Erythroblast (primary cell): ENCODE results near the gene PMVK.
"Not testable (repeated sequence)": the region's sequence is repeated elsewhere in the genome, so short reads cannot be mapped to it uniquely, and the experiment has no call there.

Experiments
- DNase-seq, 2 experiments: peaks; one replicate each; lab custom pipeline; 2025; lab: John Stamatoyannopoulos, UW
- GATA1 ChIP-seq: IDR thresholded peaks from 2 replicates; pipeline ENCODE4 v1.6.1; 2011; ENCODE audit warnings: low read depth, mild to moderate bottlenecking, control low read depth, low read length, moderate library complexity
- POLR2A ChIP-seq: IDR thresholded peaks from 2 replicates; pipeline ENCODE4 v1.6.1; 2011; ENCODE audit warnings: mild to moderate bottlenecking, low read length

PMVK gene

GRCh38 chr1:154935749-154936554 lies 567 bp downstream of the PMVK start:
- no peak for DNase-seq
- no peak for TF ChIP-seq POLR2A
- TF ChIP-seq GATA1 = no peak

GRCh38 chr1:154934358-154934948 lies 2.1 kb downstream of the PMVK start:
- TF ChIP-seq POLR2A (no peak), GATA1 (no peak)
- DNase-seq = no peak

GRCh38 chr1:154931940-154932487 lies 4.5 kb downstream of the PMVK start:
- DNase-seq = no peak
- TF ChIP-seq POLR2A (no peak), GATA1 (no peak)

DNA sequence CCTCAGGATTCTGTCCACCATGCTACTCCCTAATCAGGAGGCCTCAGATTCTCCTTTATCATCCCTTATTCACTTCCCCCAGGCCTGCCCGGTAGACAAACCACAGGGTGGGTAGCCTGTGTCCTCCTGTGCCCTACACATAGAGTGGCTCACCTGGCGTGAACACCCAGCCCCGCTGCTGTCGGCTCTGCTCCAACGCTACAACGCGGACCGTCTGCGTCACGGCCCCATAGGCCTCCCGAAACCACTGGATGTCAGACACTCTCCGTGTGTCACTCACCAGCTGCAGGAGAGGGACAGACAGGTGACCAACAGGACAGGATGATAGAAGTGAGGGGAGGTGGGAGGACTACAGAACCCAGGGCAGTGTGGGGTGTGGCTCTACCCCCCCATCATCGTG lies 10.3 kb downstream of the PMVK start:
- no peak for DNase-seq
- TF ChIP-seq POLR2A = no peak
- TF ChIP-seq GATA1 = no peak

- TF ChIP-seq GATA1 (no peak), POLR2A (no peak)
These were observed 11.0 kb downstream of the PMVK start for GRCh38 chr1:154925335-154926170.

DNA sequence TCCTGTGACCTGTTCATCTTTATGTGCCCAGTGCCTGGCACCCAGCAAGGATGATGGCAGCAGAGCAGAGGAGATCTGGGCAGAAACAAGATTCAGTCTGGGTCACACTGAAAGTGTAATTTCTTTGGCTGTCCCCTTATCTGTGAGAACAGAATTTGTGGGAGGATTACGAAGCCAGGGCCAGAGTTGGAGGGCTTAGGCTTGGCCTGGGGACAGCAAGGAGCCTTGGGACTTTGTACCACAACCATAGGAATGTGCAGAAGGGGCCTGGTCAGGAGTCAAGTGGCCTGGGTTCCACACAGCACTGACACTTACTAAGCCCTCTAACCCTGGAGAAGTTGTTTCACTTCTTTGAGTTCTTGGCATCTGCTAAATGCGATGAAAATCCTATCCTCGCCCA lies 12.8 kb downstream of the PMVK start:
- TF ChIP-seq POLR2A = no peak
- TF ChIP-seq GATA1 = no peak
- no peak for DNase-seq

More at GRCh38 chr1:154925335-154926170, 11.0 kb downstream of the PMVK start:
- no peak for DNase-seq

DNA sequence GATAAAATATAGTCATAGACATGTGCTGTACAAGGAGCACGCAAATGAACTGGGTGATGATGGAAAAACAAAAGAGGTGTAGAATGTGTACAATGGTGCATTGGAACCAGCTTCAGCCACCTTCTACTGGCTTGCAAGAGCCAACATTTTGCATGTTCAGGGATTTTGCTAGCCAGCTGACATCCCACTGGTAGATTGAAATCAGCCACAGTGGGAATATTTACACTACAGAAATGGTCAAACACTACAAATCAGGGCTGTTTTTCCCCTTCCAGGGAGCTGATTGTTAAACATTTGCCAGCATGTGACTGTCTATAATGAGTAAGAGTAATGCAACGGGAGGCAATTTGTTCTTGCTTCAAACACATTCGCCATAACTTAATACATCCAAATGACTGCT lies 23.2 kb downstream of the PMVK start:
- TF ChIP-seq POLR2A (no peak), GATA1 (no peak)
- no peak for DNase-seq

DNA sequence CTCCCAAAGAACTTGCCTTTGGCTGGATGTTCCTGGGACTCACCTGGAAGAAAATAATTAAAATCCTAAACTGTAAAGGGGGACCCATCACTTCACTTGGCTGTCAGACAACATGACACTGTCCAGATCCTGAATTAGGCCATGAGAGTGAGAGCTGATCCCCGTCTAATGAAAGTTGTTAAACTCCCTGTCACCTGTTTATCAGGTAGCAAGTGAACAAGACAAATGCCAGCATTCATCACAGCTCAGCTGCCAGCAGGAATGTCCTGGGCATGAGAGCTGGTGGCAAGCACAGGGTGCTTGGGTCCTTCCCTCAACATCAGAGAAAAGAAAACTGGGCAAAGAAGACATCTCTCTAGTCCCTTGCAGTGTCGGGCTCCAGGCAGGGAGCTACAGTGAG lies 23.8 kb downstream of the PMVK start:
- TF ChIP-seq GATA1 (no peak), POLR2A (no peak)
- DNase-seq = no peak

GRCh38 chr1:154911691-154912550 lies 24.6 kb downstream of the PMVK start:
- TF ChIP-seq POLR2A (no peak), GATA1 (no peak)
- DNase-seq = no peak

DNA sequence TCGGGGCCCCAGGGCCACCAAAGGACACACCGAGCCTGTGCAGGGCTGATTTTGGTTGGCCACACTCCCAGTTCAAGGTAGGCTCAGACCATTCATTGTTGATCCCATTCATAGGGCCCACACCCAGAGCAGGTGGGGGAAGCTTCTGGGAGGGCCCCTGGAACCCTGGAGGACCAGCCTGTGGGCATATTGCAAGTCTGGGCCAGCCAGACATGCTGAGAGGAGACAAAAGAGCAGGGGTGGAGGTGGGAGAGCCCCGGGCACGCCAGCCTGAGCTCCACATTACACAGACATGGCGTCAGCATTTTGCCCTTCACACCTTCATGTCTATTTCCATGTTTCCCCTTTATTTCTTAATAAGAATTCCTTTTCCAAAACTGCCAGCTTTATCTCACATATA lies 25.7 kb downstream of the PMVK start:
- DNase-seq = no peak
- TF ChIP-seq POLR2A (no peak), GATA1 (no peak)

DNA sequence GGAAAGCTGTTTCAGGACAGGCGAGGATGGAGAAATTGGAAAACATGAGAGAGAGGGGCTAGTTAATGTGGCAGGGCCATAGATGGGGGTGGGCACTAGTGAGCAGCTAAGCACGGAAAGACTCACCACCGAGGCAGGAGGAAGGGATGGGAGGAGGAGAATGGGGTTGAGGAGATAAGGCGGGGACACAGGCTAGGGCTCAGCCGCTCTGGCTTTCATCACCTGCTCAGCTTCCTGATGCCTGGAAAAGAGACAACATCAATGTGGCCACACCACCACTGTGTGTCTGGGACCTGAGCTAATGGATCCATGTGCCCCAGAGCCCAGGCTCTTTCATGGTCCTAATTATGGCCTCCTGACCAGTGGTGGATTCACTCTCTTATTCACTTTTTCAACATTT lies 27.6 kb downstream of the PMVK start:
- no peak for DNase-seq
- TF ChIP-seq POLR2A (no peak), GATA1 (no peak)

DNA sequence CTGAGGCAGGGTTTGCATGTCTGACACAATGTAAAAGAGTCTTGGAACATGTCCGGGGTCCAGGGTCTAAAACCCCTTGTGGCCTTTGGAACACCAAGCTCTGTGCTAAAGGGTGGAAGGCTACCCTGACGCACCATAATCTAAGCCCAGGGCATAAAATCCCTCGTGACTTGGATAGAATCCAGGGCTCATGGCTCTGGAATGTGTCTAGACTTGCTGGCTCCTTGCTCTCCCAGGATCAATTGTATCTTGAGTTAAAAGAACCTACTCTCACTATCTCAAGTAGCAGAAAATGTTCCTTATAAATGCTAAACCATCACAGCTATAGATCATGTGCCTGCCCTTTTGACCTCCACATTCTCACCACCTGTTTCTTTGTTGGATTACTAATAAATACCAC lies 28.4 kb downstream of the PMVK start:
- not testable (repeated sequence) for DNase-seq

DNA sequence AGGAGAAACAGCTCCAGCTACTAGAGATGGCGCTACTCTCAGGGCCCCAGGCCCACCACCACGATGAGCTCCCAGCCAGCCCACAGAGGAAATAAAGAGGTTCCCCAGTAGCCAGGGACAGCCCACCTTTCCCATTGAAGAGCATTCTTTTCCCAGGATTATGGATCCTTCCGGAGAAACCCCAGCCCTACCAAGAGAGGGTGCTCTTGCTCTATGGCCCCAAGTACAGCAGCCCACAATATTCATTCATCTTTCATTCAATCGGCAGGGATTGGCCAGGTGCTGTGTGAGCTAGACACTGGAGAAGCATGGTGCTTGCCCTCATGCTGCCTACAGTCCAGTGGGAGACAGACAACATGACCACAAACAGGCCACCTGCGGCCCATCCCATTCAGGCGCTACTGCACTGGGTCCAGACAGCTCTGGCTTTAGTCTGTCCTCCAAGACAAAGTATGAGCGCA lies 29.9 kb downstream of the PMVK start:
- TF ChIP-seq POLR2A (no peak), GATA1 (no peak)
- DNase-seq = peak in 1 of 2 experiments; percentile 34
